Uterus (tissue), 2 donors: Measurements from ENCODE around the gene TAF10.

Experiments
- CTCF ChIP-seq, 4 experiments: fragments of 200-600 bp in 2 of 4; fragments of 450-650 bp in 2 of 4; sonication (generic) in 2 of 4; IDR thresholded peaks; one replicate each; pipeline ENCODE4 v1.5.1; 2016 to 2019; ENCODE audit warnings: antibody characterized with exemption in 4 of 4, mild to moderate bottlenecking in 2 of 4, moderate library complexity in 1 of 4
- POLR2A ChIP-seq, 2 donors: fragments of 450-650 bp; IDR thresholded peaks; one replicate each; pipeline ENCODE4 v1.6.1; 2016; ENCODE audit warnings: antibody characterized with exemption in 2 of 2, mild to moderate bottlenecking in 1 of 2, moderate library complexity in 1 of 2

- TF ChIP-seq CTCF (IDR thresholded peaks at IDR 0.05) (no peak), POLR2A (IDR thresholded peaks at IDR 0.05) (no peak)
Measured at GRCh38 chr11:6608011-6608410, 4.0 kb downstream of the TAF10 start.
